Activated naive CD4-positive, alpha-beta T cell treated with anti-CD3 and anti-CD28 coated beads, Interleukin-2, amount 10 ng/mL, durations not matched to agents 7 days and 5 days (primary cell): Measurements from ENCODE around the gene RANBP3.
A peak's percentile ranks its signal among the peaks of the same experiment; 100 is the strongest.
"Not testable (repeated sequence)": the region's sequence is repeated elsewhere in the genome, so short reads cannot be mapped to it uniquely, and the experiment has no call there.

Experiments
- CTCF ChIA-PET: fragments of 350-600 bp; sonication (Branson Sonifier 250); formaldehyde crosslinking; loops from one replicate; lab custom pipeline; 2021; ENCODE audit warnings: antibody characterized with exemption; lab: Charles Lee
- DNase-seq: peaks from one replicate; pipeline ENCODE4 v3.0.0-alpha.2; 2020
- H3K27ac Mint-ChIP-seq: one replicate; pipeline ENCODE4 v1.8.0; 2021; ENCODE audit warnings: mild to moderate bottlenecking, moderate library complexity, mixed read lengths
- H3K27me3 Mint-ChIP-seq: one replicate; pipeline ENCODE4 v1.8.0; 2021; ENCODE audit warnings: mild to moderate bottlenecking, mixed read lengths
- H3K36me3 Mint-ChIP-seq: one replicate; pipeline ENCODE4 v1.8.0; 2021; ENCODE audit warnings: mixed read lengths
- H3K4me1 Mint-ChIP-seq: one replicate; pipeline ENCODE4 v1.8.0; 2021; ENCODE audit warnings: mixed read lengths
- H3K4me3 Mint-ChIP-seq: one replicate; pipeline ENCODE4 v1.8.0; 2021; ENCODE audit warnings: mild to moderate bottlenecking, moderate library complexity, mixed read lengths
- H3K9me3 Mint-ChIP-seq: one replicate; pipeline ENCODE4 v1.8.0; 2021; ENCODE audit warnings: mixed read lengths

The RANBP3 gene

GRCh38 chr19:5963259-5963658 lies 14.7 kb downstream of the RANBP3 start:
- Mint-ChIP-seq H3K27ac (peak overlapping the region; percentile 100), H3K36me3 (peaks cover 13% of the 10 kb centered on the region), H3K4me1 (peaks cover 94% of the 10 kb centered on the region)
- H3K4me3 Mint-ChIP-seq, DNase-seq, H3K9me3 Mint-ChIP-seq, H3K27me3 Mint-ChIP-seq: not testable (repeated sequence)
- CTCF ChIA-PET, result interaction anchor here (1.8 kb wide), 1 partner anchor 159 kb away, joined by 7 read pairs; no protein-coding TSS in a partner anchor

GRCh38 chr19:5961969-5962945 lies 15.7 kb downstream of the RANBP3 start:
- DNase-seq, result peak; percentile 90
- Mint-ChIP-seq H3K9me3 (no peaks in the 10 kb centered on the region), H3K36me3 (peaks cover 16% of the 10 kb centered on the region), H3K4me3 (peak overlapping the region; percentile 69), H3K4me1 (peaks cover 92% of the 10 kb centered on the region), H3K27ac (peak overlapping the region; percentile 100), H3K27me3 (no peaks in the 10 kb centered on the region)
- CTCF ChIA-PET, result interaction anchor here (0.9 to 1.8 kb wide), 5 partner anchors 9 to 158 kb away, joined by 3 to 7 read pairs (median 3); no protein-coding TSS in a partner anchor

DNA sequence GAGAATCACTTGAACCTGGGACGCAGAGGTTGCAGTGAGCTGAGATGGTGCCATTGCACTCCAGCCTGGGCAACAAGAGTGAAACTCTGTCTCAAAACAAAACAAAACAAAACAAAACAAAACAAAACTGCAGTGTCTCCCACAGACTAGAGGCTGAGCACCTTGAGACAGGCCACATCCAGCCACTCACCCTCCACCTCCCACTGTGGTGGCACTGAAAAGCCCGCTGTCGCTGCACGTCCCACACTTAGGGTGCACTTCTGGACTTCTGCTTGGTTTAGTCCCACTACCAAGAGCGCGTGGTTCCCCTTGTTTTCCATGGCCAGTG lies 16.3 kb downstream of the RANBP3 start:
- Mint-ChIP-seq H3K36me3 (peaks cover 18% of the 10 kb centered on the region), H3K4me1 (peaks cover 92% of the 10 kb centered on the region), H3K4me3 (peak overlapping the region; percentile 69), H3K27ac (peak overlapping the region; percentile 100)
- H3K9me3 Mint-ChIP-seq, H3K27me3 Mint-ChIP-seq, DNase-seq: not testable (repeated sequence)
- CTCF ChIA-PET, result interaction anchor here (1.0 to 1.8 kb wide), 3 partner anchors 8 to 157 kb away, joined by 3 to 7 read pairs (median 7); no protein-coding TSS in a partner anchor

DNA sequence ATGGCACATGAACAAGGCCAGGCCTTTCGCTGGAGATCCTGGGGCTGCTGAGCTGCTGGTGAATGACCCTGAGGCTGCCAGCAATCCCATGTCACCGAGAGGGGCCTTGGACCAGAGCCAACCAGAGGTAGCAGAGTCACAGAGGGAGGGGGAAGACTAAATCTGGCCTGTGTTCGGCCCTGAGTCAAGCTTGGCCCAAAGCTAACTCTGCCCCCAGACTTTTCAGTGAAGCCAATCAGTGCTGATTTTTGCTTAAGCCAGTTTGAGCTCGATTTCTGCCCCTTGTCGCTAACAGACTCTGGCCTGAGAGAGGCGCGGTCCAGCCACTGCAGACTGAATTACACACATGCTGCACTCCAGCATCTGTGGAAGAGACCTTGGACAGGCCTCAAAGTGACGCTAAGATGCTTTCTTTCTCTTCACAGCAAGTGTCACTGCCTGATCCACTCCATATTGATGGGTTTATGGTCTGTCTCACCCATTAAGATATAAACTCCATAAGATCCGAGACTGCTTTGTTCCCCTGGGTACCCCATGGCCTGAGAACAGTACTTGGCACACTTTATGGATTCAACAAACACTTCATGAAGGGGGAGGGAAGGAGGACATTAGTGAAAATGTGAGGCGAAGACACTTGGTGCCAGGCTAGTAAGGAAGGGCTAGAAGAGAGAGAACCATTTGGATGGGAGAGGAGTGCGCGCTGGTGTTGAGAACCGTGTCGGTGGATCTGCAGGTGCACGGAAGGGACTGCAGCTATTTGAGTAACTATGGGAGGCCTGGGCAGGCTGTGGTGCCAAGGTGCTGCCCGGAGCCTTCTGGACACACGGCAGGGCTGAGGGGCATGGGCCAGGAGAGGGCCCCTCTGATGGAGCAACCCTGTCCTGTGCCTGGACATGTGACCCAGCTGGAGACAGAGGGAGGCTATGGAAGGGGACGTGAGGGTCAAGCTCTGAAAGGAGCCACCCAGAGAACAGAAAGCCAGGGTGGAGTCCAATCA lies 17.6 kb downstream of the RANBP3 start:
- Mint-ChIP-seq H3K4me3 (peak overlapping the region; percentile 69), H3K36me3 (peaks cover 20% of the 10 kb centered on the region), H3K27me3 (no peaks in the 10 kb centered on the region), H3K27ac (peak overlapping the region; percentile 100), H3K4me1 (peaks cover 90% of the 10 kb centered on the region), H3K9me3 (no peaks in the 10 kb centered on the region)
- no peak for DNase-seq
- CTCF ChIA-PET, result no interaction called here

DNA sequence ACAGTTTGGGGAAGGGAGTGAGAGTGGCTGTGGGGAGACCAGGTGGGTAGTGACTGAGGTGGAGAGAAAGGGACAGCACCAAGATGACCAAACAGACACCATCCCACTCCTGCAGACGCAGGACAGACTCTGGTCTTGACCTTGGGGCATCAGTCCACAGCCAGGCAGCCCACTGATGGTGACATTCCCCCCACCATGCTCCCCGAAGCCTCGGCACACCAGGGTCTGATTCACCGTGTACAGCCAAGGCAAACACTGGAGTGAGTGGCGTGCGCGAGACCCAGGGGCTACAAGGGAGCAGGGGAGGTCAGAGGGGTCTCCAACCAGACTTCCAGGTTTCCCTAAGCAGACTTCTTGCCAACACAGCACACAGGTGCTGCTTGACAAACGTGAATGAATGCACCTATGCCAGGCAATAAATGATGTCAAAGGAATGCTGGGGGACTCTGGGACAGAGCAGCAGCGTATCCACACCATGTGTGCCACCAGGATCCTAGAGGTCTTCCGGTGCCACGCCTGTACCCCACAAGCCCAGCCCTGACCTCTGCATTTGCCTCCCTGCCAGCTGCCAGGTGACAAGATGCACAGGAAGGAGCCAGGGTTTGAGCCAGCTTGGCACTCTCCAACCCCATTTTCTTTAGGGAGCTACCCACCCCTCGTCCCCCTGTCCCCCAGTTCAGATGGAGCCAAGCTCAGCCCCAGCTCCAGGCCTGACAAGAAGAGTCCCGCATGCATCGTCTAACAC lies 18.5 kb downstream of the RANBP3 start:
- peaks cover 90% of the 10 kb centered on the region for H3K4me1 Mint-ChIP-seq
- no peak overlapping the region for H3K4me3 Mint-ChIP-seq
- DNase-seq, result no peak
- H3K36me3 Mint-ChIP-seq, result peaks cover 16% of the 10 kb centered on the region
- no peaks in the 10 kb centered on the region for H3K27me3 Mint-ChIP-seq
- H3K27ac Mint-ChIP-seq, result peak overlapping the region; percentile 100
- H3K9me3 Mint-ChIP-seq, result no peaks in the 10 kb centered on the region
- CTCF ChIA-PET, result no interaction called here

- peak overlapping the region; percentile 100 for H3K27ac Mint-ChIP-seq
- H3K9me3 Mint-ChIP-seq, result no peaks in the 10 kb centered on the region
- H3K4me3 Mint-ChIP-seq, result no peak overlapping the region
- peaks cover 90% of the 10 kb centered on the region for H3K4me1 Mint-ChIP-seq
- CTCF ChIA-PET, result no interaction called here
- no peak for DNase-seq
- peaks cover 19% of the 10 kb centered on the region for H3K36me3 Mint-ChIP-seq
- H3K27me3 Mint-ChIP-seq, result no peaks in the 10 kb centered on the region
Observed at GRCh38 chr19:5958851-5959122, 19.2 kb downstream of the RANBP3 start.

GRCh38 chr19:5958074-5958850 lies 19.7 kb downstream of the RANBP3 start:
- Mint-ChIP-seq H3K36me3 (peaks cover 21% of the 10 kb centered on the region), H3K9me3 (no peaks in the 10 kb centered on the region), H3K27me3 (no peaks in the 10 kb centered on the region), H3K27ac (peak overlapping the region; percentile 80), H3K4me1 (peaks cover 90% of the 10 kb centered on the region), H3K4me3 (no peak overlapping the region)
- CTCF ChIA-PET, result no interaction called here
- DNase-seq, result no peak

DNA sequence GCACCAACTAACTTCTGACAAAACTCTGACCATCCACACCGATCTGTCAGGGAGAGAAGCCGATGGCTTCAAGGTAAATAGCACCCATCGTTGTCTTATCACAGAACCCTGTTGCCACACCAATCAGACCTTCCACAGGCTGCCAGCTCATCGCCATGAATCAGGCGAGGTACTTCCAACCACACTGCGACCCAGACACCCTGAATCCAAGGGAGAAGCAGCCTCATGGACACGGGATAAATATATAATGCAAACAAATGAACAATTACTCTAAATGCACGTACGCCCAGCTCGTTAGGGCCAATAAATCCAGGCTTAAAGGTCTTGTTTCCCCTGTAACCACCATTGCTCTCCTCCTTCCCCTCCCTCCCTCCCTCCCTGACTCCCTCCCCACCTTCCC lies 20.8 kb downstream of the RANBP3 start:
- Mint-ChIP-seq H3K36me3 (peaks cover 28% of the 10 kb centered on the region), H3K27ac (no peak overlapping the region), H3K27me3 (no peaks in the 10 kb centered on the region), H3K4me3 (no peak overlapping the region), H3K4me1 (peaks cover 90% of the 10 kb centered on the region), H3K9me3 (no peaks in the 10 kb centered on the region)
- DNase-seq, result no peak
- CTCF ChIA-PET, result interaction anchor here (1.0 kb wide), 1 partner anchor 10 kb away, joined by 3 read pairs; no protein-coding TSS in a partner anchor

GRCh38 chr19:5956728-5957127 lies 21.2 kb downstream of the RANBP3 start:
- Mint-ChIP-seq H3K4me1 (peaks cover 90% of the 10 kb centered on the region), H3K27me3 (no peaks in the 10 kb centered on the region), H3K9me3 (no peaks in the 10 kb centered on the region), H3K36me3 (peaks cover 30% of the 10 kb centered on the region), H3K27ac (no peak overlapping the region), H3K4me3 (no peak overlapping the region)
- no peak for DNase-seq
- CTCF ChIA-PET, result interaction anchor here (1.0 kb wide), 1 partner anchor 10 kb away, joined by 3 read pairs; no protein-coding TSS in a partner anchor

DNA sequence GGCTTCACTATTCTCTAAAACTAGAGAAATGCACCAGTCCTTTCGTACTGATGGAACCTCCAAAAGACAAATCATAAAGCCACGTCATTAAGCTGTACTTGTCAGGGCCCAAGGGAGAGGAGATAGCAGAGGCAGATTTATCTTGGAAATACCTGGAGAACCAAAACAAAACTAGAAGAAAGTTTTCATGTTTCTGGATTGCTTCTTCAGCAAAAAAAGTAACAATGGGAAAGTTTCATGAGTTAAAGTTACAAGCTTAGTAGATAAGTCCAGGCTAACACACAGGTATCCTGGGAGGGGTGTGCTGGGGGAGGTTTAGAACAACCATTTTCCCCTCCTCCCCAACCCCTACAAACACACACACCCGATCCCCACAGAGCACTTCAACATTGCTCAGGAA lies 21.6 kb downstream of the RANBP3 start:
- Mint-ChIP-seq H3K27me3 (no peaks in the 10 kb centered on the region), H3K36me3 (peaks cover 34% of the 10 kb centered on the region), H3K4me3 (no peak overlapping the region), H3K27ac (peak overlapping the region; percentile 58), H3K9me3 (no peaks in the 10 kb centered on the region), H3K4me1 (peaks cover 90% of the 10 kb centered on the region)
- CTCF ChIA-PET, result interaction anchor here (1.0 kb wide), 1 partner anchor 10 kb away, joined by 3 read pairs; no protein-coding TSS in a partner anchor
- DNase-seq, result no peak

DNA sequence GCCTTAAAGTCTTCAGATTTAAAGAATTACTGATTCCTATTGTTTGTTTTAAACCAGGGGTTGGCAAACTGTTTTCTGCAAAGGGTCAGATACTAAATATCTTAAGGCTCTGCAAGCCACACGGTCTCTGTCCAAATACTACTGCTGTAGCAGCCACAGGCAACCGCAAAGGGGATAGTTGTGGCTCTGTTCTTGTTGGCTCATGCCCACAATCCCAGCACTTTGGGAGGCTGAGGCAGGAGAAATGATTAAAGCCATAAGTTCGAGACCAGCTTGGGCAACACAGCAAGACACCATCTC lies 22.4 kb downstream of the RANBP3 start:
- Mint-ChIP-seq H3K36me3 (peaks cover 36% of the 10 kb centered on the region), H3K4me3 (no peak overlapping the region), H3K4me1 (peaks cover 90% of the 10 kb centered on the region), H3K27me3 (no peaks in the 10 kb centered on the region), H3K27ac (peak overlapping the region; percentile 52), H3K9me3 (no peaks in the 10 kb centered on the region)
- DNase-seq, result no peak
- CTCF ChIA-PET, result no interaction called here

DNA sequence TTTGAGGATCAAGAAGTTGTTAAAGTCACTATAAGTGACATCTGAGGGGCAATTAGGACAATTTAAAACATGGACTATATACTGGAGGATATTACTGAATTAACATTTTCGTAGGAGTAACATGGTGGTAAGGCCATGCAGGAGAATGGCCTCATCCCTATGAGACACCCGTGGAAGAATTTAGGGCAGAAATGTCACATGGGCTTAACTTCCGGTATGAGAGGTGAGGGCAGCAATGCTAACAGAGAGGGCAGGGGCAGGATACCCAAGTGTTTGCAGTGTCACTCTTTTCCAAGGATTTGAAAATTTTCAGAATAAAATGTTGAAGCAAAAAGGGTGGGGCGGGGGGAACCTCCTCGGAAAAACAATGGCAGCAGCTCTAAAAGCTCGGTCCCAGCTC lies 23.6 kb downstream of the RANBP3 start:
- no peaks in the 10 kb centered on the region for H3K9me3 Mint-ChIP-seq
- DNase-seq, result no peak
- H3K4me3 Mint-ChIP-seq, result peak overlapping the region; percentile 58
- H3K27ac Mint-ChIP-seq, result peak overlapping the region; percentile 97
- H3K27me3 Mint-ChIP-seq, result no peaks in the 10 kb centered on the region
- H3K36me3 Mint-ChIP-seq, result peaks cover 43% of the 10 kb centered on the region
- peaks cover 91% of the 10 kb centered on the region for H3K4me1 Mint-ChIP-seq
- CTCF ChIA-PET, result interaction anchor here (3.5 kb wide), 1 partner anchor 14 kb away, joined by 15 read pairs; no protein-coding TSS in a partner anchor

- peak; percentile 65 for DNase-seq
- Mint-ChIP-seq H3K27me3 (no peaks in the 10 kb centered on the region), H3K36me3 (peaks cover 42% of the 10 kb centered on the region), H3K4me1 (peaks cover 91% of the 10 kb centered on the region), H3K27ac (peak overlapping the region; percentile 97), H3K9me3 (no peaks in the 10 kb centered on the region), H3K4me3 (peak overlapping the region; percentile 58)
- CTCF ChIA-PET, result interaction anchor here (1.9 to 3.5 kb wide), 2 partner anchors 8 to 14 kb away, joined by 7 to 15 read pairs; no protein-coding TSS in a partner anchor
Observed at GRCh38 chr19:5953680-5954213, 24.2 kb downstream of the RANBP3 start.
